Measurements from ENCODE around the gene NEGR1. TPM values are rescaled to one million over a fixed set of nuclear protein-coding genes. Genes with fewer than 3 reads are reported as not detected.

The NEGR1 gene
- total RNA-seq, 1 experiment from 2014 or later = 0.23 TPM

DNA sequence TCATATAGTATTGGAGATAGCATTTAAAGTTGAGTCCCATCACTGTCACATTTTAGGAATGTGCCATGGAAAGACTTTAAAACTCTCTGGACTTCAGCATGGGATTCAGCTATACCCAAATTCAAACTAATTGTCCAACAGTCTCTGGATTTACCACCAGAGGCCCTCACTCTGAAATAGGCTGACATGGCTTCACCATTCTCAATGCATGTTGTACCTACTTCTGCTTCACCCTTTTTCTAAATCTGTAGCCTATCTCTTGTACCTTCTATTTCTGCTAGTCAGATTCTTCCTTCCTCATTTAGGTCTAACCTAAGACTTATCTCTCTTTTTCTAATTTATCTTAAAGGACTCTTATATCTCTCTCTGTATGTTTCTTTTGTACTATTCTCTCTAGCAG, 688.8 kb downstream of the NEGR1 start:
- no peak for DNase-seq
- no peaks in the 10 kb centered on the region for H3K27me3 ChIP-seq
- H3K9me3 ChIP-seq = no peaks in the 10 kb centered on the region
- H3K4me3 ChIP-seq = no peak overlapping the region
- H3K36me3 ChIP-seq = no peaks in the 10 kb centered on the region

DNA sequence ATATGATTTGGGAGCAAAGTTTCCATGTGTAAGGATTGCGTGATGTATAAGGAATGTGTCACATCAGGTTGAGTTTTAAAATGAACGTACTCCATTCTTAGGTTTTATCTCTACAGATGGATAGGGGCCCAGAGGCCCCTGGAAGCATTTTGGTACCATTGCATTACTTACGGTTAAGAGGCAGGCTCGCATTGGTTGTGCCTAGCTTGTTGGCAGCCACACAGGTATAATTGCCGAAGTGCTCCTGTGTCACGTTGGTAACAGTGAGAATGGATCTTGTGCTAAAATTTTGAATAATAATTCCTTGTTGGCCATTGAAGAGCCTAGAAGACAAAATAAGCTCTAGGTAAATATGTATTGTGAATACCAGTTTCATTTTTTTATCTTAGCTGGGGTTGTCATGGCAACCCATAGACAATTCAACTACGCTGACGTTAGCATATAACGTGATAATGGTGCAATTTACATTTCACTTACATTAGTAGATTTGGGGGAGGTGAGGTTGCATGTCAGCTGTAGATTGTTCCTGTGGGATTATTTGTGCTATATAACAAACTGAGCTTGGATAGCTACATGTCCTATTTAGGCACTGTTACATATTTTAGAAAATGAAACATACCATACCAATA, 689.6 kb downstream of the NEGR1 start:
- H3K27me3 ChIP-seq = no peaks in the 10 kb centered on the region
- H3K36me3 ChIP-seq = no peaks in the 10 kb centered on the region
- no peaks in the 10 kb centered on the region for H3K9me3 ChIP-seq
- no peak for DNase-seq
- H3K4me3 ChIP-seq = no peak overlapping the region

DNA sequence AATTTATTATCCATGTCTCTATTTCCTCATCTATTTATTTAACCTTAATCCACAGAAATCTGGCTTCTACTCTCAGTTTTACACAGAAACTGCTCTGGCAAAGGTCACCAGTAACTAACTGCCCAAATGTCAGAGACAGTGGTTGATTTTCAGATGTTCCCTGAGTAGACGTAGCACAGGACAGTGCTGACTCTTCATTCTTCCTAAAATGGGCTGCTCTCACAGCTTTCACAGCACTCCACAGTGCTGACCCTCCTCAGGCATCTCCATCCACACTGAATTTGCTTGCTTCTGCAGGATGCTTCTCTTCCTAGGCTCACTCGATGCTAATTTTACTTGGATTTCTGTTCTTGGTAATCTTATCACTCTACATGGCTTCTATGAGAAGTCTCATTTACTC, 693.3 kb downstream of the NEGR1 start:
- Histone ChIP-seq H3K9me3 (no peaks in the 10 kb centered on the region), H3K4me3 (no peak overlapping the region), H3K36me3 (no peaks in the 10 kb centered on the region), H3K27me3 (no peaks in the 10 kb centered on the region)
- DNase-seq = no peak

DNA sequence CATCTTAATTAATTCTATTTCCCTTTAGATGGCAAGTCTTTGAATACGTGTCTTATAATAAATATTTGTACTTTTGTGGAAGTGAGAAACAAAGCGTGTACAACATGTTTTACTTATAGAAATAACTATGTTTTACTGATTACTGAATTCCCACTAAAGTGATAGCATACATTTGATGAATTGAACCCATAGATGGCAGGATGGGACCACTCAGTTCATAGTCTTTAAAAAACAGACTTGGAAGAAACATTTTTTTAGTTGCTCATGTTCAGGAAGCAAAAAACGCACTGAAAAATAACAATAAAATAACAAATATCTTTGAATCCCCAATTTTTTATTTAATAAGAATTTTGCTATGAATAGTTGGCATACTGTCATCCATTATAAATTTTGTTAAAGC, 694.4 kb downstream of the NEGR1 start:
- Histone ChIP-seq H3K27me3 (no peaks in the 10 kb centered on the region), H3K9me3 (no peaks in the 10 kb centered on the region), H3K36me3 (no peaks in the 10 kb centered on the region), H3K4me3 (no peak overlapping the region)
- DNase-seq = no peak

DNA sequence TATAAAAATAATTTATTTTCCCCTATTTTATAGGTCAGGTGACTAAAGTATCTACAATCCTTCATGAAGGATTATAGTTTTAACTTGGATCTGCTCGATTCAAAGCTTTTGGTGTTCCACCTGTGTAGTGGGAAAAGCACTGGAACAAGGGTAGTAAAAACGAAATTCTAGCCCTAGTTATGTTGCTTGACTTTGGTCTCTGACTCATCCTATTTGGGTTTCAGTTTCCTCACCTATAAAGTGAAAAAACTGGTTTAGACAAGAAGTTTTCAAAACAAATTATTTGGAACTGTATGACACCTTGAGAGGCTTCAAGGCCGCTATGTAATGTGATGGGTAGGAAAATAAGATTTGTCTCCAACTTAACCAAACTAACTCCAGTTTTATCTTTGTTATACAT, 696.3 kb downstream of the NEGR1 start:
- Histone ChIP-seq H3K4me3 (no peak overlapping the region), H3K27me3 (no peaks in the 10 kb centered on the region), H3K36me3 (no peaks in the 10 kb centered on the region), H3K9me3 (no peaks in the 10 kb centered on the region)
- DNase-seq = no peak

DNA sequence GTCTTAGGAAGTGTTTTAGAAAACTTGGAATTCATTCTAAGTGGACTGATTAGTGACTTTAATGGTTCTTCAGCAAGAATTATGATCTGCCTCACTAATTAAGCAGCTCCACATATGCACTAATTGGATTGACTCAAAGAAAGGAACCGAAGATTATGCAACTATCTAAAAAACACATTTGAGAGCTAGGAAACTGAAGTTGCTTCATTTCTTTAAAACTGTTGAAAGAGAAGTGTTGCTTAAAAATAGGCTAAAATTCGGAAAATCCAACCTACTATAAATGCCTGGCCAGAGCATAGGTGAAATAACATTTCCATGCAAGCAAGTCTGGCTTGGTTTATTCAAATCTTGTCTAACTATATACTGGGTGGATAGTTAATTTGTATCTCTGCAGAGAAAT, 698.6 kb downstream of the NEGR1 start:
- Histone ChIP-seq H3K9me3 (no peaks in the 10 kb centered on the region), H3K36me3 (no peaks in the 10 kb centered on the region), H3K4me3 (no peak overlapping the region), H3K27me3 (no peaks in the 10 kb centered on the region)
- DNase-seq = no peak

DNA sequence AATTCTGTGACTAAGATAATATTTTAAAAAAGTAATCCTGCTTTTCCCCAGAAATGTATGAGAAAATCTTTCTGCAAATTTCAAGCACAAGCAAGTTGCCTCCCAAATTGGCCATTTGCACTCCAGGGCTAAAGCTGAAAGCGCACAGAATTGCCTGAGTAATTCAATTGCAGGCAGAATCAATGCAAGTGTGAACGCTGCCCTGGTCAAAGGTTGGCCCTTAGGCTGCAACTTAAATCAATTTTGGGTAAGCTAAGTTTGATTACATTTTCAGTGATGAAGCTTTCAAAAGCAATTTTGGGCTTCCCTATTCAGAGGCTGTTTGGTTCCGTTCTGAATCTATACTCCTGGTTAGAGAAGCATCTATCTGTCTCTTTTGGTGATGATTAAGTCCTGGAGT, 699.7 kb downstream of the NEGR1 start:
- Histone ChIP-seq H3K9me3 (no peaks in the 10 kb centered on the region), H3K27me3 (no peaks in the 10 kb centered on the region), H3K4me3 (no peak overlapping the region), H3K36me3 (no peaks in the 10 kb centered on the region)
- no peak for DNase-seq

DNA sequence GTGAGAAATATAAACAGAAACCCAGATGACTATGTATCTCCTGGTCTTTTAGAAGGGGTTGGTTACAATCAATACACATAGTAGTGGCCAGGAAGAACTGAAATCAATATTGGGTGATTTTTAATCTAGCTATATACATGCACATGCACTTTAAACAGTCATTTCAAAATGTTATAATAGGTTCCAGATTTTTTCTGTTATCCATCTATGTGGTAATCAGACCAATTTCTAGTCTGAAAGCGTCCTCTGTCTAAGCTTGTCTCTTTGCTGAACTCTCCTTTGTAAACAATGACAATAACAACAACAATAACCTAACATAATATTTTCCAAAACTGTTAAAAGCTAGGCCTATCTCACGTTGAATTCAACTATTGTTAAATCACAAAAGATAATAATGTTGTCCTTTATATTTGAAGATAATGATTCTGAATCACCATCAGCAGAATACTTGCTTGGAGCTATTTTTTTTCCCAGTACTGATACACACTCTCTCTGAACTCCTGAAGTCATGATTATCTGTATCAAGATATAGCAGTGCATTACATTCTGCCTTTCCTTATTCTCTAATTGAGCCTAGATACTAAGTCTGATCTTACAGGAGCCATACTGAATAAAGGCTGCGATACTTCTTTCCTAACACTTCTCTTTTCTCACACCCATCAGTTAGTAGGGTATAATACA, 704.7 kb downstream of the NEGR1 start:
- no peaks in the 10 kb centered on the region for H3K9me3 ChIP-seq
- H3K27me3 ChIP-seq = no peaks in the 10 kb centered on the region
- H3K36me3 ChIP-seq = no peaks in the 10 kb centered on the region
- no peak overlapping the region for H3K4me3 ChIP-seq
- no peak for DNase-seq

DNA sequence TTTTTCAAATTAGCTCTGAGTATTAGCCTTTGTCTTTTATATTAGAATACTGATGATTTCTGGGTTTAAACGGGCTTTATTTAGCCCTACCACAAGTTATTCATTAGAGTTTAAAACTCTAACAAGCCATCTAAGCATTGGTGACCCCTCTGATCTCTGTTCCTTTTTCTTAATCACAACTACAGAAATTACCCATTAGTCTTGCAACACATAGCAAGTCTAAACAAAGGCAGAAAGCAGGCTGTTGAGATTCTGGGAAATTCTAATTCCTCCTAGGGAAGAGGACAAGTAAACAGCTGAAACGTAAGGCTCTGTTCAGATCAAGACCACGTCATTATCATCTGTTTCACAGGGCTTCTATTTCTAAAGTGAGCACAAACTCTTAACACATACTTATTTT, 710.3 kb downstream of the NEGR1 start:
- no peak for DNase-seq
- no peaks in the 10 kb centered on the region for H3K9me3 ChIP-seq
- no peaks in the 10 kb centered on the region for H3K27me3 ChIP-seq
- H3K36me3 ChIP-seq = no peaks in the 10 kb centered on the region
- H3K4me3 ChIP-seq = no peak overlapping the region

DNA sequence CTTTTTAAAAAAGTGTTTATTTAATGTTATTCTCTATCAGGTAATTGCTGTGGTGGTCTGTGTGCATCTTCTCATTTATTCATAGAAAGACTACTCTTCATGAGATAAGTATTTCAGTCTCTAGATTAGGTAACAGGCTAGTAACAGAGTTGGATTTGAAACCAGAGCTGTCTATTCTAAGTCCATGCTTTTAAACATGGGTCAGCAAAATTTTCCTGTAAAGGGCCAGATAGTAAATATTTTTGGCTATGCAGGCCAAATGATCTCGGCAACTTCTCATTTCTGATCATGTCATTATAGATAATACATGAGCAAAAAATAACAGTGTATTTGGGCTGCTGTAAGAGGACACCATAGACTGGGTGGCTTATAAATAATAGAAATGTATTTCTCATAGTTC, 715.9 kb downstream of the NEGR1 start:
- Histone ChIP-seq H3K9me3 (no peaks in the 10 kb centered on the region), H3K4me3 (no peak overlapping the region), H3K36me3 (no peaks in the 10 kb centered on the region), H3K27me3 (no peaks in the 10 kb centered on the region)
- DNase-seq = no peak

DNA sequence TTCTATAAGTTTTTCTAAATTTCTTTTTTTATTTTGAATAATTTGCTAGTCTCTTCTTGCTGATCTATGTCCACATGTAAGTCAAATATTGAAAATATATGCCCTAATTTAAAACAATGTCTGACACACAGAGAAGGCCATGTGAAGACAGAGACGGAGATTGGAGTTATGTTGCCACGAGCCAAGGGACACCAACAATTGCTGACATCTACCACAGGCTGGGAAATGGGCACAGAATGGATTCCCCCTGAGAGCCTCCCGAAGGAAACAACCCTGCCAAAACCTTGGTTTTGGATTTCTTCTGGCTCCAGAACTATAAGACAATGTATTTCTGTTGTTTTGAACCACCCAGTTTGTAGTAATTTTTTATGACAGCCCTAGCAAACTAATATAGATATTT, 716.5 kb downstream of the NEGR1 start:
- H3K4me3 ChIP-seq = no peak overlapping the region
- no peaks in the 10 kb centered on the region for H3K27me3 ChIP-seq
- no peak for DNase-seq
- no peaks in the 10 kb centered on the region for H3K36me3 ChIP-seq
- no peaks in the 10 kb centered on the region for H3K9me3 ChIP-seq

DNA sequence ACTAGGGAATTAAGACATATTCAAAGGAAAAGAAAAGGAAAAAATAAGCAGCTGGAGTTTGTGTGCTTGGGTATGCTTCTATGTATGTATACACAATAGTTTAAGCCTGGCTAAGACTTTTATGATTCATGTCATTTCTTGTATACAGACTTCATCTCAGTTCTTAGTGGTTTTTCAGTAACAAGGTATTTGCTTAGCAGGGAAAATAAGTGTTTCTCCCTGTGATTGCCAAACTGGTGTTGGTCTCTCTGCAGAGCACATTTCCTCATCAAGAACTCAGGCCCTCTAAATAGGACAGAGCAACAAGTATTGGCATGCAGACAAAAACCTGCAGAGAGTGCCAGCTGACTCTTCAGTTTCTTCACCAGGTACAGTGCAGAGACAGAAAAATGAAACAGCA, 717.1 kb downstream of the NEGR1 start:
- H3K36me3 ChIP-seq = no peaks in the 10 kb centered on the region
- DNase-seq = no peak
- H3K9me3 ChIP-seq = no peaks in the 10 kb centered on the region

DNA sequence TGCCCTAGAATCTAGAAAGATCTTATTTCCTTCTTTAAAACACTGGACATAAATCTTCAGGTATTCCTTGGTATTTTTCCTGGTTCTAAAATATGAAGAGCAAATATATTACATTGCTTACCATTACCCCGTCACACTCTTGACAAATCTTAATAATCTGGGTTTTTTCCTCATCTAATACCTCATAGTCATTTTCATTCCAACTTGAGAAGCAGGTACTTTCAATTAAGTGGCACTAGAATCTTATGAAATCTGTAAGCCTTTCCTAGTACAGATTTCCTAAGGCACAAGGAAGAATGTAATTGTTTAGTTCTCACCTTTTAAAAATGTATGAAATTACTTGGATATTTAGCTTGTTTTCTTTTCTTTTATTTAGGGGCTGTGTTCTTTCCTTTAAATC, 720.0 kb downstream of the NEGR1 start:
- DNase-seq = no peak
- H3K9me3 ChIP-seq = no peaks in the 10 kb centered on the region
- no peaks in the 10 kb centered on the region for H3K36me3 ChIP-seq
- H3K27me3 ChIP-seq = no peaks in the 10 kb centered on the region
- H3K4me3 ChIP-seq = no peak overlapping the region

More for the DNA sequence above, 717.1 kb downstream of the NEGR1 start:
- no peaks in the 10 kb centered on the region for H3K27me3 ChIP-seq
- no peak overlapping the region for H3K4me3 ChIP-seq

DNA sequence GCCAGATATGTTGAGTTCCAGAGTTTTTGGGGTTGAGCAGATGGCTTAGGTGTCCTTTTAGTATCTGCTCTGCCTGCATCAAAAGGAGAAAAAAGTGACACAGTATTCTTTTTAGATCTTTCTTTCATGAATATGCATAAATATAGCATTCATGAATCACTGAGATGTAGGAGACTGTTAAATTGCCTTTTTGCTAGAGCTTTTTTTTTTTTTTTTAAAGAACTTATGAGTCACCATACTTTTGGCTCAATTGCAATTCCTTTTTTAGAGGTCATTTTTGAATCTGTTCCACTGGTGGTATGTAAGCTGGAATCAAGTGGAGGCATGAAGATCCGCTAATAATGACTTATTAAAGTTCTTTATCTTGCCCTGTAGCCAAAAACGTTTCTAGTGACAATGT, 720.6 kb downstream of the NEGR1 start:
- Histone ChIP-seq H3K4me3 (no peak overlapping the region), H3K27me3 (no peaks in the 10 kb centered on the region), H3K9me3 (no peaks in the 10 kb centered on the region), H3K36me3 (no peaks in the 10 kb centered on the region)
- no peak for DNase-seq

DNA sequence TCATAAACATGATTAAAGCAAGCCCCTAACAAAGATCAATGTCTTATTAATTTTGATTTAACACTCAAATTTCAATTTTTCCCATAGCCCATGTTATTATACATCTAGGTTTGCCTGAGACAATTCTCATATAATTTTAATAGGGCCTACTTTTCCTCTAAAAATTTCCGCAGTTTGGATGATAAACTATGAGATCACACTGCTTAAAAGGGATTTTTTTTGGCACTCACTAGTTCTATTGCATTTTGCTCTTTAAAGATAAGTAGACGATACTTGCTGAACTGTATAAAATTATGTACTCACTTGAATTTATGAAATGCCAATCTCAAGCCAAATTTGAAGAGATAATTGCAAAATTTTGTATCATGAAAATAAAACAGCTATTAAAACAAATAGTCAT, 721.1 kb downstream of the NEGR1 start:
- Histone ChIP-seq H3K36me3 (no peaks in the 10 kb centered on the region), H3K4me3 (no peak overlapping the region), H3K27me3 (no peaks in the 10 kb centered on the region), H3K9me3 (no peaks in the 10 kb centered on the region)
- DNase-seq = no peak

DNA sequence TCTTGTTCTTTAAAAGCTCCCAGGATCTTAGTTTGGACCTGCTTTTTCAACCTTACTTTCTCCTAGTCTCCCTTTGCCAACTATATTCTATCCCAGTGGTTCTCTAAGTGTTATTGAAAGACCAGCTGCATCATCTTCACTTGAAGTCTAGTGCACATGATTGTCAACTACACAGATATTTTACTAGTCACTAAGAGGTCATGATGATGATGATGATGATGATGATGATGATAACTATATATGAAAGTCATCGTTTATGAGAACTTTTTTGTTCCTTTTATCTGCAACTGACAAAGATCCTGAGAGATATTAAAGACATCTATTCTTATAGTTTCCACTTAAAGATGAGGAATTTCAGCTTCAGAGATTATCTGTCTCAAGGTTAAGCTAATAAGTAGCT, 722.5 kb downstream of the NEGR1 start:
- no peak for DNase-seq
- Histone ChIP-seq H3K9me3 (no peaks in the 10 kb centered on the region), H3K36me3 (no peaks in the 10 kb centered on the region), H3K4me3 (no peak overlapping the region), H3K27me3 (no peaks in the 10 kb centered on the region)

DNA sequence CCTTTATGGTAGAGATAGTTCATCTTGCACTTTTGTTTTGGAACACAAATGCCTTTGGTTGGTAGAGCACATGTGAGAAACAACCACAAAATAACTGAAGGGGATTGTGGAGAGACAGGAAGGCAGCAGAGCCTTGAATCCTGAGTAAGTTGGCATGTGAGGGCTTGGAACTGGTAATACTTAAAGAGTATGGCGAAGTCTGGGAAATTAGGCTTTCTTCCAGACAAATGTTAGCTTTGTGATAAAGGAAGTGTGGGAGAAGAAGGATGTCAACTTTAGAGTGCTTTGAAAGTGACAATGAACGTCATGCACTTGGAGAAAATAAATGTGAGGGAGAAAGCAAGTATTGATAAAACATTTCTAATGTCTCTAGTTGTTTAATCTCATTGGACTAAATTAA, 725.2 kb downstream of the NEGR1 start:
- Histone ChIP-seq H3K27me3 (no peaks in the 10 kb centered on the region), H3K36me3 (no peaks in the 10 kb centered on the region), H3K4me3 (no peak overlapping the region), H3K9me3 (no peaks in the 10 kb centered on the region)
- DNase-seq = no peak

DNA sequence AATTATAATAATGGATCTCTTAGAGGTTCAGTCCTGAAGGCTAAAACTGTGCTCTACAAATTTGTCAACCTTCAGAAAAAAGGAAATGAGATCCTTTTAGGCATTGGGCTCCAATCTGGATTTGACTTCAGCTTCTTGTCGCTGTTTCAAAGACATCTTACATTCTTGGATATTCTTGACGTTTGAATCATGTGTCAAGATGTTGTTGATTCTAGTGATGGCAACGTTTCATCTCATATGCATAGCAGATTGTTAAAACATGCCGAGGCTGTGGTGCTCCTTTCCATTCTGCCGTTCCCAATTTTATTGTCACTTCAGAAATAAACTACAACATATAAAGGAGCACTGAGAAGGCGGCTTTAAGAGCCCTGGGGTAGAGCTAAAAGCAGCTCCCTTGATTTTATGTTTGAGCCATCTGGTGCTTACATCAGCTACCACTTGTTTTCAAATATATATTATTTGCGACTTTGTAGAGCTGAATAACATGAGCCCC, 733.9 kb downstream of the NEGR1 start:
- no peaks in the 10 kb centered on the region for H3K27me3 ChIP-seq
- no peaks in the 10 kb centered on the region for H3K9me3 ChIP-seq
- no peak for DNase-seq
- H3K36me3 ChIP-seq = no peaks in the 10 kb centered on the region
- no peak overlapping the region for H3K4me3 ChIP-seq
